IPS DF 4.7 (cell line): Measurements from ENCODE around the gene DNAJB12.
A peak's percentile ranks its signal among the peaks of the same experiment; 100 is the strongest.
"Not testable (repeated sequence)": the region's sequence is repeated elsewhere in the genome, so short reads cannot be mapped to it uniquely, and the experiment has no call there.

ENCODE experiments used
- DNase-seq: peaks from one replicate; pipeline ENCODE4 v3.0.0-alpha.2; 2013; ENCODE audit warnings: low spot score; ENCODE audit errors: extremely low read depth

The DNAJB12 gene

GRCh38 chr10:72316748-72317435 lies 37.8 kb downstream of the DNAJB12 start:
- no peak for DNase-seq

GRCh38 chr10:72316386-72316700 lies 38.4 kb downstream of the DNAJB12 start:
- no peak for DNase-seq

- no peak for DNase-seq
These were observed 38.9 kb downstream of the DNAJB12 start for GRCh38 chr10:72315611-72316385.

GRCh38 chr10:72315054-72315453 lies 39.7 kb downstream of the DNAJB12 start:
- no peak for DNase-seq

GRCh38 chr10:72314263-72314662 lies 40.5 kb downstream of the DNAJB12 start:
- no peak for DNase-seq

- DNase-seq: no peak
These were observed 41.8 kb downstream of the DNAJB12 start for GRCh38 chr10:72312865-72313391.

- no peak for DNase-seq
These were observed 43.1 kb downstream of the DNAJB12 start for GRCh38 chr10:72311667-72312066.

GRCh38 chr10:72310636-72311035 lies 44.1 kb downstream of the DNAJB12 start:
- no peak for DNase-seq

GRCh38 chr10:72310241-72310633 lies 44.5 kb downstream of the DNAJB12 start:
- no peak for DNase-seq

GRCh38 chr10:72309290-72310240 lies 45.2 kb downstream of the DNAJB12 start:
- DNase-seq: no peak

GRCh38 chr10:72308320-72308987 lies 46.3 kb downstream of the DNAJB12 start:
- DNase-seq: no peak

- not testable (repeated sequence) for DNase-seq
These were observed 47.0 kb downstream of the DNAJB12 start for GRCh38 chr10:72307711-72308110.

- DNase-seq: no peak
These were observed 48.4 kb downstream of the DNAJB12 start for GRCh38 chr10:72306215-72306760.

- no peak for DNase-seq
These were observed 51.1 kb downstream of the DNAJB12 start for GRCh38 chr10:72303424-72304128.

GRCh38 chr10:72298592-72299519 lies 55.9 kb downstream of the DNAJB12 start:
- no peak for DNase-seq

GRCh38 chr10:72297805-72298591 lies 56.7 kb downstream of the DNAJB12 start:
- peak; percentile 87 for DNase-seq

GRCh38 chr10:72297281-72297804 lies 57.4 kb downstream of the DNAJB12 start:
- DNase-seq: no peak

- DNase-seq: not testable (repeated sequence)
These were observed 57.9 kb downstream of the DNAJB12 start for GRCh38 chr10:72296829-72297280.
